UCSD-AML1 (cell line): ENCODE data around the gene CACNA2D3.
"Not testable (repeated sequence)": the region's sequence is repeated elsewhere in the genome, so short reads cannot be mapped to it uniquely, and the experiment has no call there.

Experiments used
- DNase-seq: peaks from one replicate; lab custom pipeline; 2025; ENCODE audit not compliant: unreplicated experiment; lab: John Stamatoyannopoulos, UW

Gene CACNA2D3

DNA sequence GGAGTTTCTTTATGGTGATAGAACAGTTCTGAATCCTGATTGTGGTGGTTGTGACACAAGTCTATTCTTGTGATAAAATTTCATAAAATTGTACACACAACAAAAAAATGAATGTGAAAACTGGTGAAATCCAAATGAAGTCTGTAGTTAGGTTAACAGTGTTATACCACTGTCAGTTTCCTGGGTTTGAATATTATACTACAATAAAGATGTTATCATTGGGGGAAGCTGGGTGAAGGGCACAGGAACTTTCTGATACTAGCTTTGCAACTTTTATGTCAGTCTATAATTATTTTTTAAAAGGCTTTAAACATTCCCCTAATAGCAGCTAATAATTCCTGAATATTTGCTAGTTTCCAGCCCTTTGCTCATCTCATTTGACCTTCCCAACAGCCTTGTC lies 485.7 kb downstream of the CACNA2D3 start:
- no peak for DNase-seq

DNA sequence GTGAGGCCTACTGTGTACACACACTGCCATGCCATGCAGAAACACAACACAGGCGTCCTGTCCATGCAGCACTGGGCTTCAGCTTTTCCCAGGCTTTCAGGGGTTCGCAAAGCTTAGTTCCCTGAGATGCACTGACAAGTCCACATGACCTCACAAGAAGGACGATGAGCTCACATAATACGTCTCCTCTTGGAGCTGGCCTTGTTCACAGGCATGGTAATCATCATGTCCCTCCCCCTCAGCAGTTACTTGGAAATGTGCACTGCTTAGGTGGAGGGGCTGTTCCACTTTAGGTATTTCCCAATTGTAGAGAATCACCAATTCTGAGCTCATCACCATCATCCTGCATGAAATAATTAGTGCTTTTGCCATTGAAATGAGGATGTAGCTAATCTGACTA lies 496.7 kb downstream of the CACNA2D3 start:
- DNase-seq: no peak

GRCh38 chr3:54619531-54619930 lies 497.2 kb downstream of the CACNA2D3 start:
- no peak for DNase-seq

DNA sequence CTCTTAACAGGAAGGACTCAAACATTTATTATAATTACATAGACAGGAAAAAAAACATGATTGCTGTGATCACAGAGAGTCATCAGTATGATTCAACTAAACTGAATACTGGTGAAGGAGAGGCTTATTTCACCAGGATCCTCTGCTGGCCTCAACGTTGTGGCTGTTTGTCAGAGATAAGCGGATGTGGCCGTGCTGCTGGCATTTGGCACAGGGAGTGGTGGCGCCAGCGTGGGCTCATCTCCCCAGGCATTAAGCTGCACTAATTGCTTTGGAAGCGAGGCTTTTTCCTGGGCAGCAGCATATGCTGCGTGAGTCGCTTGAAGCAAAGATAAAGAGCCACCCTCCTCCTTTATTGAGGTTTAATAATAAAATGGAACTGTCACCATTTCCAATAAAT lies 498.8 kb downstream of the CACNA2D3 start:
- DNase-seq: no peak

DNA sequence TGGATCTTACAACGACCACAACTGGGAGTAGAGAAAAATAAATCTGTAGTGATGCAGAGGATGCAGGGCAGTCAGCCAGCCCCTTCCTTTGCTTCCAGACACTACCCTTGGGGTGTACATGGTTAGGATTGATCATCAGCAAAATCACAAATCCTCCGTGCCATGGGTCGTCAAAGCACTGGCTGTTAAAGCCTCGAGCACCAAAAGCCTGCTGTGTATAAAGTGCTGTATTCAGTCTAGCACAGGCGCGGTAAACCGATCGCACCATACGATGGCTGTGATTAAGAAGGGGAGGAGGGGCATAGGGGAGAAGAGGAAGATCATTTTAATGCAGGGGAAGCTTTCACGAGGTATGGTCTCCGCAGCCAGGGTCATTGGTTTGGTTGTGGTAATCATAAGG lies 500.3 kb downstream of the CACNA2D3 start:
- DNase-seq: no peak

DNA sequence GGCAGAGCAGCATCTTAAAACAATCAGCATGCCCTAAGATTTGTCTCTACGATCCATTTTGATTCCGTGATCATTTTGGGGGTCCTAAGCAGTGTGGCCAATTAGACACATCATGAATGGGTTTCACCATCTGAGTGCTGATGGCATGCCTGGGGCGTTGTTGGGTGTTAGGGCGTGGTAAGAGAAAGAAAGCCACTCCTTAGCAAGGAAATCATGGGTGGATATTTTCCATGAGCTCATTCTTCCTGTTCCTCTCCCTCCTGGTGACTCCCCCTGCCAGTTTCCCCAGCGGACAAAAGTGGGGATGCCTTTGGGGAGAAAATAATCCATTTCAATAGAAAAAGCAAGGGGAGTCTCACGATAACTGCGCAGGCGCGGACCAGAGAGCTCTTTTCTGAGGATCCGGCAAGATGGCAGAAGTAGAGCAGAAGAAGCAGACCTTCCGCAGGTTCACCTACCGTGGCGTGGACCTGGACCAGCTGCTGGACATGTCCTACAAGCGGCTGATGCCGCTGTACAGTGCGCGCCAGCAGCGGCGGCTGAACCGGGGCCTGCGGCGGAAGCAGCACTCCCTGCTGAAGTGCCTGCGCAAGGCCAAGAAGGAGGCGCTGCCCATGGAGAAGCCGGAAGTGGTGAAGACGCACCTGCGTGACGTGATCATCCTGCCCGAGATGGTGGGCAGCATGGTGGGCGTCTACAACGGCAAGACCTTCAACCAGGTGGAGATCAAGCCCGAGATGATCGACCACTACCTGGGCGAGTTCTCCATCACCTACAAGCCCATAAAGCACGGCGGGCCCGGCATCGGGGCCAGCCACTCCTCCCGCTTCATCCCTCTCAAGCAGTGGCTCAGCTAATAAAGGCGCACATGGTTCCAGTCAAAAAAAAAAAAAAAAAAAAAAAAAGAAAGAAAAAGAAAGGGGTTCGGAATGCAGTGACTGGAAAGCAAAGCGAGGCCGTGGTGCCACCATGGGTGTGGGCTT lies 503.7 kb downstream of the CACNA2D3 start:
- DNase-seq: no peak

- DNase-seq: no peak
Observed at GRCh38 chr3:54628888-54629441, 506.6 kb downstream of the CACNA2D3 start.

GRCh38 chr3:54630101-54630623 lies 507.8 kb downstream of the CACNA2D3 start:
- no peak for DNase-seq

DNA sequence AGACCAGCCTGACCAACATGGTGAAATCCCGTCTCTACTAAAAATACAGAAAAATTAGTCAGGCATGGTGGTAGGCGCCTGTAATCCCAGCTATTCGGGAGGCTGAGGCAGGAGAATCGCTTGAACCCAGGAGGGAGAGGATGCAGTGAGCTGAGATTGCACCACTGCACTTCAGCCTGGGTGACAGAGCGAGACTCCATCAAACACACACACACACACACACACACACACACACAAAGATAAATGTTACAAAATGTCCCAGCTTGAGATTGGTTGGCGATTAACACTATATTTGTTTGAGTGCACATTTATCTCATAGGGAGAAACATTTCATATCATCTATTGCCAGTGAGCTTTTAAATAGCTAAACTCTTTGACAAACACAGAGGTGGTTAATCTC lies 508.6 kb downstream of the CACNA2D3 start:
- not testable (repeated sequence) for DNase-seq

DNA sequence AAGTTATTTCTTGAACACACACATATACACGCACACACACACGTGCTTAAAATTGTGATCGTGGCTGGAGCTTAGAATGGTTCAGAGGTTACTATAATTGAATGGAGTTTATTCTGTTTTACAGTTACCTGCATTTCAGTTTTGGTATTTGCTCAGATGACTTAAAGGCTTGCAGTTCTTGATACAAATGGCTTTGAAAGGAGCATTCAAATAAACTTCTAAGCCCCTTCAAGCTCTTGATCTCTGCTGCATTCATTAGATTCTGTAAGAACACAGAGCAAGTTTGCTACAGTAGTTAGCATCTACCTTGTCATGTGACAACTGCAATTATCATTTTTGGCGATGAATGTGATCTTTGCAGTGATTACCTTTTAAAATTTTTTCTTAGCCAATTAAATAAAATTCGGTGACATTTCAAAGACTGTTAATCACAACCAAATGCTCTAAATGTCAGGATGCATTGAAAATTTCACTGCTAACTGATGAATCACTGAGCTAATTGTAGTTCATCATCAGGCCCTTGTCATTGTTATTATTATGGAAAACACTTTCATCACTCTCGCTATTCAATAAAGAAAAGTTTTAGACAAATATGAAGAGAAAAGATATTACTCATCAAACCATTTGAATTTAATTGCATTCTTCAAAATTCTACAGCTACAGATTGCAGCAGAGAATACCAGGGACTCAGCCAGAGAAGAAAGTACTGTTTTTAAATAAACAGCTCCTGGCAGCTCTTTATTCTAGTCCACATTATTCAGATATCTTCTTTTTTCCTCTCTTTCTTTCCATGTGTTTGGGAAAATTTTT lies 509.4 kb downstream of the CACNA2D3 start:
- no peak for DNase-seq

DNA sequence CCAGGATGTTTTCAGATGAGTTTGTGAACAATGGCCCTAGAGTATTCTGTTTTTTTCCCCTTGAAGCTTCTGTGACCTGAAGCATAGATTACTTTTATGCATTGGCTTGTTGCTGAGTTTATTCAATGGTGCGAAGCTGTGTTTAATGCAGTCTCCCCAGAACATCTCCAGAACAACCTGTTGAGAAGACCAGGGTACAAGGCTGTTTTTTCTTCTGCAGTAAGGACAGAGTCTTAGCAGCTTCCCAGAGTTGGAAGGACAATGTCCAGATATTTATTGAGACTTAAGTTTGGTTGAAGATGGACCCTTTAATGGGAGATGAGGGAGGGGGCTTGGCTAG lies 509.9 kb downstream of the CACNA2D3 start:
- no peak for DNase-seq

DNA sequence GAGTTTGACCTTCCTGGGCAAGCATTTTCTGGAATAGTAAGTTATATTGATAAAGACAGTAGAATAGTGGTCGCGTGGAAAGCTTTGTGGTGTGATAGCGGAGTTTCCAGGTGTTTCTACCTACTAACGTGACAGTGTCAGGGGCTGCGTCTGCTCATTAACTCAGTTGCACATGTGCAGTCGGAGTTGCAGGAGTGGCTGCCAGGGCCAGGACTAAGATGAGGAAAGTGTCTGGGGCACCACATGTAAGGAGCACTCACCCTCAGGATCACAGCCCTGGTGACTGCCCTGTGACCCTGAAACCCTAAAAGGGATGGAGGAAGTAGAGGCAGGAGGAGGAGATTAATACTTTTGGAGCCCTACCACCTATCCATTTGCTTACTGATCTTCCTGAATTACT lies 510.5 kb downstream of the CACNA2D3 start:
- no peak for DNase-seq

- no peak for DNase-seq
Observed at GRCh38 chr3:54633444-54634121, 511.2 kb downstream of the CACNA2D3 start.

- no peak for DNase-seq
Observed at GRCh38 chr3:54634122-54634469, 511.7 kb downstream of the CACNA2D3 start.

- not testable (repeated sequence) for DNase-seq
Observed at GRCh38 chr3:54639790-54640372, 517.5 kb downstream of the CACNA2D3 start.

- DNase-seq: no peak
Observed at GRCh38 chr3:54641226-54642014, 519.1 kb downstream of the CACNA2D3 start.

DNA sequence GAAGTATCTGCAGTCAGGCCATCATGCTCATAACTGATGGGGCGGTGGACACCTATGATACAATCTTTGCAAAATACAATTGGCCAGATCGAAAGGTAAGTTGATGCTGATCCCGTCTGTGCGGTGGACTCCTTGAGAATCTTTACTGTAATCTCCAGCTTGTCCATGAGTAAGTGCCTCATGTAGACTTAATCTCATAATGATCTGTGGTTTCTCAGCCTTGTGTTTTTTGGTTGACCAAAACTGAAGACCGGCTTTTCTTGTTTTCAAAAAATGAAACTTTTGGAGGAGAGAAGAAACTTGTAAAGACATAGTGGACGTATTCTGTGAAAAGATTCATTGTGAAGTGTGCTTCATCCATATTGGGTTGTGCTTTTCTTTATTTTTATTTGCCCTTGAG lies 519.8 kb downstream of the CACNA2D3 start:
- no peak for DNase-seq

GRCh38 chr3:54647721-54648120 lies 525.4 kb downstream of the CACNA2D3 start:
- DNase-seq: no peak

GRCh38 chr3:54649551-54649950 lies 527.2 kb downstream of the CACNA2D3 start:
- DNase-seq: no peak
